SU-DHL-6 (cell line): ENCODE measurements around the gene ZNF629.

Source experiments
- H2AFZ ChIP-seq: fragments of 200-600 bp; sonication (generic); 2 replicates; pipeline ENCODE4 v1.6.1; 2014; ENCODE audit warnings: low read depth, mild to moderate bottlenecking, moderate library complexity, mixed read lengths, antibody characterized with exemption, low read length; ENCODE audit not compliant: severe bottlenecking
- H3F3A ChIP-seq: fragments of 200-600 bp; shearing (Covaris generic); 2 replicates; pipeline ENCODE4 v1.6.0; 2016; ENCODE audit warnings: antibody characterized with exemption, mild to moderate bottlenecking; ENCODE audit not compliant: insufficient read depth
- H3K27ac ChIP-seq: fragments of 200-600 bp; sonication (generic); 2 replicates; pipeline ENCODE4 v1.5.1; 2016; ENCODE audit warnings: low read depth, mild to moderate bottlenecking, low read length, moderate library complexity, mixed read lengths
- H3K27me3 ChIP-seq: fragments of 200-600 bp; sonication (generic), shearing (Covaris generic); 2 replicates; pipeline ENCODE4 v1.6.0; 2014; ENCODE audit warnings: mild to moderate bottlenecking, low read length
- H3K36me3 ChIP-seq: fragments of 200-600 bp; sonication (generic); 2 replicates; pipeline ENCODE4 v1.6.1; 2014; ENCODE audit warnings: mild to moderate bottlenecking, low read length, mixed read lengths
- H3K4me2 ChIP-seq: fragments of 300-600, 200-600 bp; shearing (Covaris generic), sonication (generic); 2 replicates; pipeline ENCODE4 v1.6.0; 2014; ENCODE audit warnings: low read length, low read depth, mild to moderate bottlenecking; ENCODE audit not compliant: poor library complexity, severe bottlenecking
- H3K4me3 ChIP-seq: fragments of 200-600 bp; sonication (generic); 2 replicates; pipeline ENCODE4 v1.5.1; 2014; ENCODE audit warnings: antibody characterized with exemption, low read length, mild to moderate bottlenecking, mixed read lengths; ENCODE audit not compliant: insufficient read depth, poor library complexity, severe bottlenecking
- H3K79me2 ChIP-seq: fragments of 200-600 bp; sonication (generic); 2 replicates; pipeline ENCODE4 v1.6.1; 2014; ENCODE audit warnings: mild to moderate bottlenecking, low read length, moderate library complexity; ENCODE audit not compliant: insufficient read depth
- H3K9ac ChIP-seq: fragments of 200-600 bp; sonication (generic); 2 replicates; pipeline ENCODE4 v1.7.0; 2014; ENCODE audit warnings: mild to moderate bottlenecking, low read length
- H3K9me2 ChIP-seq: fragments of 200-600 bp; sonication (generic); replicated peaks from 2 replicates; pipeline ENCODE4 v1.6.1; 2014; ENCODE audit warnings: low read length; ENCODE audit not compliant: insufficient read depth
- H3K9me3 ChIP-seq: fragments of 200-600 bp; sonication (generic); 2 replicates; pipeline ENCODE4 v1.6.1; 2014; ENCODE audit warnings: low read length, mixed read lengths; ENCODE audit not compliant: insufficient read depth
- H4K20me1 ChIP-seq: fragments of 200-600 bp; sonication (generic); 2 replicates; pipeline ENCODE4 v1.6.1; 2014; ENCODE audit warnings: low read depth, mild to moderate bottlenecking, antibody characterized with exemption, low read length, moderate library complexity, mixed read lengths
- CTCF ChIP-seq: fragments of 200-600 bp; sonication (generic); IDR thresholded peaks from one replicate; pipeline ENCODE4 v1.5.1; 2017; ENCODE audit warnings: antibody characterized with exemption, mild to moderate bottlenecking, low read length, moderate library complexity; ENCODE audit not compliant: insufficient read depth, poor library complexity, severe bottlenecking
- EZH2phosphoT487 ChIP-seq: fragments of 200-600 bp; sonication (generic), shearing (Covaris generic); conservative IDR thresholded peaks from 2 replicates; pipeline ENCODE4 v1.6.1; 2018; ENCODE audit warnings: mild to moderate bottlenecking, antibody characterized with exemption, low read length, moderate library complexity, mixed read lengths

ZNF629 gene

GRCh38 chr16:30785126-30786106, 1.6 kb downstream of the ZNF629 start:
- Histone ChIP-seq H3K79me2 (no peaks in the 10 kb centered on the region), H4K20me1 (no peaks in the 10 kb centered on the region), H3K4me3 (no peak overlapping the region), H3K4me2 (no peak overlapping the region), H3K9me2 (no peaks in the 10 kb centered on the region), H3K27me3 (no peaks in the 10 kb centered on the region), H3K36me3 (no peaks in the 10 kb centered on the region), H3K9ac (no peak overlapping the region), H3K9me3 (no peaks in the 10 kb centered on the region), H2AFZ (no peak overlapping the region), H3K27ac (no peak overlapping the region), H3F3A (no peaks in the 10 kb centered on the region)
- TF ChIP-seq CTCF = no peak
- no peak for TF ChIP-seq EZH2phosphoT487

- Histone ChIP-seq H3F3A (no peaks in the 10 kb centered on the region), H3K9me2 (no peaks in the 10 kb centered on the region), H3K27me3 (no peaks in the 10 kb centered on the region), H3K79me2 (no peaks in the 10 kb centered on the region), H4K20me1 (no peaks in the 10 kb centered on the region), H3K4me2 (no peak overlapping the region), H3K36me3 (no peaks in the 10 kb centered on the region), H3K9me3 (no peaks in the 10 kb centered on the region), H3K4me3 (no peak overlapping the region), H2AFZ (no peak overlapping the region), H3K9ac (no peak overlapping the region), H3K27ac (no peak overlapping the region)
- TF ChIP-seq CTCF = no peak
- TF ChIP-seq EZH2phosphoT487 = no peak
Measured at GRCh38 chr16:30784215-30784614, 2.8 kb downstream of the ZNF629 start.

GRCh38 chr16:30783280-30784109, 3.5 kb downstream of the ZNF629 start:
- Histone ChIP-seq H3F3A (no peaks in the 10 kb centered on the region), H3K9me3 (no peaks in the 10 kb centered on the region), H3K79me2 (no peaks in the 10 kb centered on the region), H3K9ac (no peak overlapping the region), H3K4me3 (no peak overlapping the region), H4K20me1 (no peaks in the 10 kb centered on the region), H3K27me3 (no peaks in the 10 kb centered on the region), H3K4me2 (no peak overlapping the region), H3K9me2 (no peaks in the 10 kb centered on the region), H3K36me3 (no peaks in the 10 kb centered on the region), H2AFZ (no peak overlapping the region), H3K27ac (no peak overlapping the region)
- no peak for TF ChIP-seq EZH2phosphoT487
